Activated naive CD8-positive, alpha-beta T cell treated with anti-CD3 and anti-CD28 coated beads, Interleukin-2, amount 10 ng/mL, durations not matched to agents 7 days and 5 days (primary cell): ENCODE measurements around the gene TTLL7. TPM values are rescaled to one million over a fixed set of nuclear protein-coding genes. Genes with fewer than 3 reads are reported as not detected.
"Not testable (repeated sequence)": the region's sequence is repeated elsewhere in the genome, so short reads cannot be mapped to it uniquely, and the experiment has no call there.

ENCODE experiments used
- ATAC-seq: fragments of 150-1000 bp; cut with Tn5 transposase; one replicate; pipeline ENCODE4 v1.10.0; 2021; ENCODE audit warnings: low read depth, moderate library complexity
- POLR2A ChIA-PET: fragments of 350-600 bp; sonication (Branson Sonifier 250); formaldehyde crosslinking; loops from one replicate; lab custom pipeline; 2021; ENCODE audit warnings: antibody characterized with exemption; lab: Charles Lee
- DNase-seq: peaks from one replicate; pipeline ENCODE4 v3.0.0; 2021
- H3K27ac Mint-ChIP-seq: one replicate; pipeline ENCODE4 v1.8.0; 2022; ENCODE audit warnings: mild to moderate bottlenecking, mixed read lengths
- H3K27me3 Mint-ChIP-seq: one replicate; pipeline ENCODE4 v1.8.0; 2022; ENCODE audit warnings: mild to moderate bottlenecking, moderate library complexity, mixed read lengths
- H3K36me3 Mint-ChIP-seq: one replicate; pipeline ENCODE4 v1.8.0; 2021; ENCODE audit warnings: mild to moderate bottlenecking, mixed read lengths
- H3K4me1 Mint-ChIP-seq: one replicate; pipeline ENCODE4 v1.8.0; 2021; ENCODE audit warnings: mixed read lengths
- H3K4me3 Mint-ChIP-seq: one replicate; pipeline ENCODE4 v1.8.0; 2022; ENCODE audit warnings: mild to moderate bottlenecking, moderate library complexity, mixed read lengths
- H3K9me3 Mint-ChIP-seq: one replicate; pipeline ENCODE4 v1.8.0; 2021; ENCODE audit warnings: mixed read lengths
- total RNA-seq, 2 experiments: library from RNA; stranded (reverse); gene quantifications; one replicate each; pipeline ENCODE4 v1.2.3, GENCODE V29; 2021

TTLL7 gene
- total RNA-seq, 2 experiments from 2014 or later: 1.3 to 2.3 TPM

DNA sequence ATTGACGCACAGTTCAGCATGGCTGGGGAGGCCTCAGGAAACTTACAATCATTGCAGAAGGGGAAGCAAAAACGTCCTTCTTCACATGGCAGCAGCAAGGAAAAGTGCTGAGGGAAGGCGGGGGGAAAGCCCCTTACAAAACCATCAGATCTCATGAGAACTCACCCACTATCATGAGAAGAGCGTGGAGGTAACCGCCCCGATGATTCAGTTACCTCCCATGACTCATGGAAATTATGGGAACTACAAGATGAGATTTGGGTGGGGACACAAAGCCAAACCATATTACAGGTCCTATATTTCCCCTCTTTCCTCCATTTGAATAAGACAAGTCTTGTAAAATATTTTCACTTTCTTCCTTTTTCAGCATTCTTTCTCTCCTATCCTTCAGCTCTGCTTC, 7.7 kb upstream of the TTLL7 start:
- Mint-ChIP-seq H3K36me3 (no peaks in the 10 kb centered on the region), H3K27me3 (peaks cover 25% of the 10 kb centered on the region), H3K4me1 (no peaks in the 10 kb centered on the region), H3K9me3 (no peaks in the 10 kb centered on the region), H3K27ac (no peak overlapping the region), H3K4me3 (no peak overlapping the region)
- POLR2A ChIA-PET: no interaction called here
- ATAC-seq (no peak), DNase-seq (no peak)

DNA sequence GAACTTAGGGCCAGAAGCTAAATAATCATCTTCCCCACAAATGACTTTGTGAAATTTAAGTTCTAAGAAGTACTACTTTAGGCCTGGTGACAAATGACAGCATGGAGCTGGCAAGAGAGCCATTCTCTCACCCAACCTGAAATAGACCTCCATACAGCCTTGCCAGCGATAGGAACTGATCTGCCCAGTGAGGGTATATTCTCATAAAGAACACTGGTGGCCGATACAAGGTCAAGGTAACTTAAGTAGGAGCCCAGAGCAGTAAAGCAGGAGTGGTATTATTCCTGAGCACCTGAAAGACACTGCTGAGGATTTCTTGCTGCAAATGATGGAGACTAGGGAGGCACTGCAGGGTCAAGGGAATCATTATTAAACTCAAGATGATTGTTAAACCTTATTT, 2.6 kb upstream of the TTLL7 start:
- DNase-seq (no peak), ATAC-seq (no peak)
- H3K27ac Mint-ChIP-seq: no peak overlapping the region
- H3K4me3 Mint-ChIP-seq: no peak overlapping the region
- no peaks in the 10 kb centered on the region for H3K9me3 Mint-ChIP-seq
- POLR2A ChIA-PET: no interaction called here
- H3K27me3 Mint-ChIP-seq: peaks cover 50% of the 10 kb centered on the region
- no peaks in the 10 kb centered on the region for H3K36me3 Mint-ChIP-seq
- H3K4me1 Mint-ChIP-seq: peaks cover 10% of the 10 kb centered on the region

DNA sequence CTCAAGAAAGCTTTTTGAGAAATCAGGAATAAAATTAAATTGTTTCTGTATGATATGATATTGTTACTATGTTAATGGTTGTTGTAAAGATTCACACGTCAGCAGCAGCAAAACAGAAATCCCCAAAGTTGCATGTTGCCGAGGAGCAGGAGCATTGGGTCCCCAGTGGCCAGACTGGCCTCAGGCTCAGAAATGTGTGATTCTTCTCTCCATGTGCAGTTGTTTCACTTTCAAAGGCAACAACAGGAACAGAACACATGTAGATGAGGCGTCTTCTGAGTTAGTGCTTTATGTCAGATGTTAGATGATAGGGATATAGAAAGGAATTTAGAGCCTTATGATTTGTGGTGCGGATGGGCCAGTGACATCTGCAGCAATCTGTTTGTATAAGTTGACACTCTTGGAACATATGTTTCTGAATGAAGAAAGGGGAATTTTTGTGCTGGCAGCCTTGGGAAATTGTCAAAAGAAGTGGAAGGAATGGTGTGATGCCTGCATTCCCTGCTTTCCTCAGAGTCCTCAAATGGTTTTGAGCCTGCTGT, 2.1 kb upstream of the TTLL7 start:
- ATAC-seq (no peak), DNase-seq (no peak)
- H3K27ac Mint-ChIP-seq: no peak overlapping the region
- peaks cover 55% of the 10 kb centered on the region for H3K27me3 Mint-ChIP-seq
- H3K36me3 Mint-ChIP-seq: no peaks in the 10 kb centered on the region
- H3K4me1 Mint-ChIP-seq: peaks cover 13% of the 10 kb centered on the region
- POLR2A ChIA-PET: no interaction called here
- no peaks in the 10 kb centered on the region for H3K9me3 Mint-ChIP-seq
- no peak overlapping the region for H3K4me3 Mint-ChIP-seq

DNA sequence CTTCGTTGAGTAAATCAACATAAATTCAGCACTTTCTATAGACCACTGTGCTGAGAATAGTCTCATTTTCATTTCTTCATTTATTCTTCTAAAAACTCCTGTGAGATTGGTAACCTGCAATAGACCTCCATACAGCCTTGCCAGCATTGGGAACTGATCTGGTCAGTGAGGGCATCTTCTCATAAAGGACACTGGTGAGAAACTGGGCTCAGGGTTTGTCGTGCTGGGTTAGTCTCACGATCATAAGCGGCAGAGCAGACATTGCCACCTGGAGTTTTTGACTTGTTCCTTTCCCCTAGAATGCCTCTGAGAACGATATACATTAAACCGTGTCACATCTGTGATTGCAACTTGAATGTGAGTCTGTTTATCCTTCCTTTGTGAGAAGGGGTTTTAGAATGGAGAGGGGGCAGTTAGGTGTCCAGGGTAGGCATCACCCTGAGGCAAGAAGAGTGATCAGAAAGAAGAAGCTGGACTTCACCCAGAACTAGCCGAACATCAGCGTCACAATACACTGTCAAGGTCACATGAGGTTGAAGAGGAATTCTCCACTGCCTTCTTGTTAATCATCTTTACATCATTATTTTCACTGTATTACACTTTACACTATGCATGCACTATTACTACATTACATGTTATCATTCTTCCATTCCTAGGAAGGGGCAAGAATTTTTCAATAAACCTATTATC, 1.4 kb upstream of the TTLL7 start:
- Mint-ChIP-seq H3K9me3 (no peaks in the 10 kb centered on the region), H3K27me3 (peaks cover 57% of the 10 kb centered on the region), H3K4me3 (peak overlapping the region; percentile 89), H3K36me3 (no peaks in the 10 kb centered on the region), H3K4me1 (peaks cover 13% of the 10 kb centered on the region), H3K27ac (no peak overlapping the region)
- ATAC-seq (no peak), DNase-seq (no peak)
- POLR2A ChIA-PET: no interaction called here

DNA sequence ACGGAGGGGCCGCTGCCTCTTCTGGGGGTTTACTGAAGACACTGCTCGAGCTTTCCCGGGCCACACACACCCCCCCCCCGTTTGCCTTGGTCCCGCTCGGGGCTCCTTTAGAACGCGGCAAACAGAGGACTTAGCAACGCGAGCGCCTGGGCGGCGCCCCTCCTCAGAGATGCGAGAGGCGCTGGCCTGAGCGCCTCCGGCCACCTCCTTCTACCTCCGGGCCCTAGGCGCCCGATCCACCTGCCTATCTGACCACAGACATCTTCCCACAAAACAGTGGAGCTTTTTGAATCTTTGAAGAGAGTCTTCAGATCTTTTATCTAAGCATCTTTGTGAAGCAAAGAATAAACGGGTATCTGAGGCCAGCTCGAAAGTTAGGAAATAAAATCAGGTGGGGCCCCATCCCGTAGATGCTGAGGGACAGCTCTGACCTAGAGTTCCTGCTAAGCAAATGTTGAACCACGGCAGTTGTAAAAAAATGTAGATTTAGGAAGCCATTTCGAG, 436 bp upstream of the TTLL7 start:
- DNase-seq (no peak), ATAC-seq (peak; percentile 83)
- H3K4me3 Mint-ChIP-seq: peak overlapping the region; percentile 89
- POLR2A ChIA-PET: interaction anchor here (1.1 kb wide), 2 partner anchors 507 to 574 kb away, joined by 3 to 4 read pairs; partner anchors contain the start of genes CTBS, GNG5 and SPATA1
- H3K9me3 Mint-ChIP-seq: no peaks in the 10 kb centered on the region
- H3K27ac Mint-ChIP-seq: peak overlapping the region; percentile 13
- H3K27me3 Mint-ChIP-seq: peaks cover 58% of the 10 kb centered on the region
- H3K36me3 Mint-ChIP-seq: no peaks in the 10 kb centered on the region
- H3K4me1 Mint-ChIP-seq: peaks cover 13% of the 10 kb centered on the region

DNA sequence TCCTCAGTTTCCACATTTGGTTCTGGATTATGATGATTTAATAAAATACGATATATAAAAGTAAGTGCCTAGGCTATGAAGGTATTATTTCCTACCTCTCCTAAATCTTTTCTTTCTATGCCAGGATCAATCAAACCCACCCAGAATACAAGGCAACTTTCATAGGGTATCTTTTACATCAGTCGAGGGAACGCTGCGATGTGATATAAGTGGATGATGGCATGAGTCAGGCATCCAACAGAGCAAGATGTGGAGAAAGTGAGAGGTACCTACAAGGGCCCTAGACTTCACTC, 781 bp downstream of the TTLL7 start:
- H3K4me1 Mint-ChIP-seq: peaks cover 13% of the 10 kb centered on the region
- POLR2A ChIA-PET: interaction anchor here (1.1 kb wide), 1 partner anchor 508 kb away, joined by 4 read pairs; the partner anchor contains the start of genes GNG5 and SPATA1
- H3K9me3 Mint-ChIP-seq: no peaks in the 10 kb centered on the region
- DNase-seq (no peak), ATAC-seq (no peak)
- peak overlapping the region; percentile 30 for H3K27ac Mint-ChIP-seq
- H3K27me3 Mint-ChIP-seq: peaks cover 59% of the 10 kb centered on the region
- H3K4me3 Mint-ChIP-seq: peak overlapping the region; percentile 80
- no peaks in the 10 kb centered on the region for H3K36me3 Mint-ChIP-seq

DNA sequence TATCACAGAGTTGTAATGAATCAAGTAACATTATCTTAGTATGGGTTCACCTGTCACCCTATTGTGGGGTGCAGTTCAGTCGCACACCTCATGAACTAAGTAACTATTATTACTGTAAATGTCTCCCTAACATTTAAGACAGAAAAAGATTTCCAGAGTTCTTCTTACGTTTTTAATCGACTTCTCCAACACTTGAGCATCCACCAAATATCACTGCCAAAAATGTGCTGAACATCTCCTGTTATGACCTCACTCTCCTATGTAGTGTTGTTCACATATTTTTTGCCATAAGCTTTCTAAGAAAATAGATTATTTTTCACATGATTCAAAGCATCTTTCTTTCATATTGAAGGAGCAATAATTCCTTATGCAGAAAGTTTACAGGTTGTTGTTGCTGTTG, 1.3 kb downstream of the TTLL7 start:
- DNase-seq (no peak), ATAC-seq (no peak)
- H3K27me3 Mint-ChIP-seq: peaks cover 64% of the 10 kb centered on the region
- H3K4me3 Mint-ChIP-seq: no peak overlapping the region
- no peak overlapping the region for H3K27ac Mint-ChIP-seq
- POLR2A ChIA-PET: no interaction called here
- peaks cover 13% of the 10 kb centered on the region for H3K4me1 Mint-ChIP-seq
- H3K9me3 Mint-ChIP-seq: no peaks in the 10 kb centered on the region
- H3K36me3 Mint-ChIP-seq: no peaks in the 10 kb centered on the region

DNA sequence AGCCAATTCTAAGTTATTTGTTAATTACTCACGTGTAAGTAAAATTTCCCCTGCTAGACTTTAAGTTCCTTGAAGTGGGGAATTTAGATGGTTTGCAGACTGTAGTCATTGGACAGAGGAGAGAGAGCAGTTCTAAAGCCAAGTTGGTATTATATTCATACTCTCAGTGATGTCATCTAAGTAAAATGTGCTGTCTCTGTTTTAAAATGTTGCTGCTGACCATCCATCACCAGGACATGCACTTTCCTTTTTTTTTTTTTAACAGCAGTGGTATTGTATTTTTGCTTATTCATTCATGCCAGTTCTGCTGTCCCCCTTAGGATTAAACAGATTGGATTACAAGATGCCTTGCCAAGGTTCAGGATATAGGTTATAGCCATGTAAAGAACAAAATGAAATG, 2.3 kb downstream of the TTLL7 start:
- POLR2A ChIA-PET: no interaction called here
- H3K9me3 Mint-ChIP-seq: no peaks in the 10 kb centered on the region
- H3K27me3 Mint-ChIP-seq: peaks cover 70% of the 10 kb centered on the region
- H3K4me3 Mint-ChIP-seq: no peak overlapping the region
- no peaks in the 10 kb centered on the region for H3K36me3 Mint-ChIP-seq
- ATAC-seq (no peak), DNase-seq (no peak)
- H3K27ac Mint-ChIP-seq: no peak overlapping the region
- H3K4me1 Mint-ChIP-seq: peaks cover 13% of the 10 kb centered on the region

DNA sequence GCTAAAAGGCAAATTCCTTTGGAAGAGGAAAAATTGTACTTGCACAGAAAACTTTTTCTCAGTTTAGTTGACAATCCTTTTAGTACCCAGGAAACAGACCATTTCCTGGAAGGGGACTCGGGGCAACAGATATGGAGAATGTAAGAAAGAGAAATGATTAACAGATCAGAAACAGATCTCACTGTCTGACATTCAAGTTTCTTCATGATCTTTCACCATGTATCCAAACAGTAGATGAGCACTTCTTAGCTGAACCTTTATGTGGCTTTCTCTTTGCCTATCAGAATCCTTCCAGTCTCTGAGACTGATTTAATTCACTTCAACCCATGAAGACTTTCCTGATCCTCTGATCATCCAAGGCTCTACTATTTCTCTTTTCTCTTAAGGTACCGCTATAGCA, 2.7 kb downstream of the TTLL7 start:
- Mint-ChIP-seq H3K4me3 (no peak overlapping the region), H3K27me3 (peaks cover 71% of the 10 kb centered on the region), H3K4me1 (peaks cover 13% of the 10 kb centered on the region), H3K27ac (no peak overlapping the region), H3K9me3 (no peaks in the 10 kb centered on the region), H3K36me3 (no peaks in the 10 kb centered on the region)
- DNase-seq (no peak), ATAC-seq (no peak)
- POLR2A ChIA-PET: no interaction called here

DNA sequence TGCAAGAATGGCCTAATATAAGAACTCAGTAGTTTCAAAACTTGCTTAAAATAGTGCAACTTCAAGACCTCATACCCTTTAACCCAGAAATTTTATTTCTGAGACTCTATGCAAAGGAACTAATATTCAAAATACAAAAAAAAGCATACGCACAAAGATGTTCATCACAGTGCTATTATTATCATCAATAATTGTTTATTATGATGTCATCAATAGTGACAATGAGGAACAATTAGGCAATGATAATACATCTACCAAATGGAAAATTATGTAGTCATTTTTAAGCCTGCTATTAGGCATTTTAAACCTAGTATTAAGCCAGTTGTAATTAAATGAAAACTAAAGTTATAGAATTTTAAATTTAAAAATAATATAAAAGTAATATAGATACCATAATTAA, 3.3 kb downstream of the TTLL7 start:
- Mint-ChIP-seq H3K27me3 (peaks cover 69% of the 10 kb centered on the region), H3K9me3 (no peaks in the 10 kb centered on the region), H3K36me3 (no peaks in the 10 kb centered on the region), H3K4me3 (no peak overlapping the region), H3K4me1 (peaks cover 13% of the 10 kb centered on the region), H3K27ac (no peak overlapping the region)
- ATAC-seq: no peak
- DNase-seq: no peak
- POLR2A ChIA-PET: no interaction called here

DNA sequence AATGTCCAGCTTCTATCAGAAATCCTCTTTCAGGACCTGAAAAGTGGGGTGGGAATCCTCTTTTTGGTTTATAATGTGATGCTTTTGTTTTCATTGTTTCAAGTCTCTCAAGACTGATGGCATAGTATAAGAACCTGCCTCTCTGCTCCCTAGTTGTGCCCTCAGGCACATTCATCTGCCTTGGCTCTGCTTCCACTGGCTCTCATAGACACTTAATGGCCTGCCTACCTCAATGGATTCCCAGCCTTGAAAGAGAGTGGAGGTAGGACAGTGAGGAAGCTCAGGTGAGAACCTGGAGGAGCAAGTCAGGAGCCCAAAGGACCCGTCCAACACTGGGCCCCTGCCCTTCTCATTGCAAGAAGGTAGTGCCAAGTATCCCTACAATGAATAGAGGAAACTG, 4.8 kb downstream of the TTLL7 start:
- Mint-ChIP-seq H3K27me3 (peaks cover 55% of the 10 kb centered on the region), H3K4me1 (peaks cover 3% of the 10 kb centered on the region), H3K36me3 (no peaks in the 10 kb centered on the region), H3K27ac (no peak overlapping the region), H3K9me3 (no peaks in the 10 kb centered on the region), H3K4me3 (no peak overlapping the region)
- DNase-seq (no peak), ATAC-seq (no peak)
- POLR2A ChIA-PET: no interaction called here

DNA sequence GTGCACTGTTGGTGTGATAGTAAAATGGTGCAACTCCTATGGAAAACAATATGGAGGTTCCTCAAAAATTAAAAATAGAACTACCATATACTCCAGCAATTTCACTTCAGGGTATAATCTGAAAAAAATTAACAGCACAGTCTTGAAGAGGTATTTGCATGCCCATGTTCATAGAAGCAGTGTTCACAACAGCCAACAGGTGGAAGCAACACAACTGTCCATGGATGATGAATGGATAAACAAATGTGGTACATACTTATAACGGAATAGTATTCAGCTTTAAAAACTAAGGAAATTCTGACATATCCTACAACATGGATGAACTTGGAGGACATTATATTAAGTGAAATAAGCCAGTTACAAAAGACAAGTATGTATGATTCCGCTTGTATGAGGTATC, 8.2 kb downstream of the TTLL7 start:
- ATAC-seq (no peak), DNase-seq (no peak)
- H3K4me1 Mint-ChIP-seq: no peaks in the 10 kb centered on the region
- H3K9me3 Mint-ChIP-seq: peaks cover 2% of the 10 kb centered on the region
- H3K36me3 Mint-ChIP-seq: peaks cover 1% of the 10 kb centered on the region
- H3K4me3 Mint-ChIP-seq: no peak overlapping the region
- no peak overlapping the region for H3K27ac Mint-ChIP-seq
- peaks cover 33% of the 10 kb centered on the region for H3K27me3 Mint-ChIP-seq
- POLR2A ChIA-PET: no interaction called here

DNA sequence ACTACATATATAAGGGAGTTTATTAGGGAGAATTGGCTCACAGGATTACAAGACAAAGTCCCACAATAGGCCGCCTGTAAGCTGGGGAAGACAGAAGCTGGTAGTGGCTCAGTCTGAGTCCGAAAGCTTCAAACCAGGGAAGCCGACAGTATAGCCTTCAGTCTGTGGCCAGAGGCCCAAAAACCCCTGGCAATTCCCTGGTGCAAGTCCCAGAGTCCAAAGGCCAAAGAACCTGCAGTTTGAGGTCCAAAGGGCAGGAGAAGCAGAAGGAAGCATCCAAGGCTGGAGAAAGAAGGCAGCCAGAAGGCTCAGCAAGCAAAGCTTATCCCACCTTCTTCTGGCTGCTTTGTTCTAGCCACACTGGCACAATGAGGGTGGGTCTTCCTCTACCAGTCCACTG, 13.9 kb downstream of the TTLL7 start:
- no peak for DNase-seq
- Mint-ChIP-seq H3K4me1 (no peaks in the 10 kb centered on the region), H3K27ac (no peak overlapping the region), H3K4me3 (no peak overlapping the region), H3K27me3 (peaks cover 6% of the 10 kb centered on the region), H3K9me3 (peaks cover 3% of the 10 kb centered on the region), H3K36me3 (peaks cover 3% of the 10 kb centered on the region)
- POLR2A ChIA-PET: no interaction called here
- no peak for ATAC-seq

DNA sequence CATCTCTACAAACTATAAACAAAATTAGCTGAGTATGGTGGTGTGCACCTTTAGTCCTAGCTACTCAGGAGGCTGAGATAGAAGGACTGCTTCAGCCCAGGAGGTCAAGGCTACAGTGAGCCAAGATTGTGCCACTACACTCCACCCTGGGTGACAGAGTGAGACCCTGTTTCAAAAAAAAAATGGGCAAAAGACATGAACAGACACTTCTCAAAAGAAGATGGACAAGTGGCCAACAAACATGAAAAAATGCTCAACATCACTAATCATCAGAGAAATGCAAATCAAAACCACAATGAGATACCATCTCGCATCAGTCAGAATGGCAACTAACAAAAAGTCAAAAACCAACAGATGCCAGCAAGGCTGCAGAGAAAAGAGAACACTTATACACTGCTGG, 15.0 kb downstream of the TTLL7 start:
- H3K36me3 Mint-ChIP-seq, ATAC-seq, H3K27me3 Mint-ChIP-seq, POLR2A ChIA-PET, H3K27ac Mint-ChIP-seq, H3K9me3 Mint-ChIP-seq, H3K4me1 Mint-ChIP-seq, H3K4me3 Mint-ChIP-seq, DNase-seq: not testable (repeated sequence)
